Panc1 (cell line): ENCODE results near the gene ARL10. TPM values are rescaled to one million over a fixed set of nuclear protein-coding genes. Genes with fewer than 3 reads are reported as not detected.

Experiments used
- ATAC-seq: fragments of 200-7000 bp; cut with Tn5 transposase; 2 replicates; pipeline ENCODE4 v1.9.1; 2020; ENCODE audit warnings: mild to moderate bottlenecking, moderate library complexity
- BruUV-seq: library from RNA; stranded (reverse); fragments of 400-500 nt; replicated peaks from 2 replicates; lab custom pipeline; 2021; lab: Mats Ljungman, UMichigan
- CTCF ChIA-PET: fragments of 300-600 bp; sonication (Branson Sonifier 250); formaldehyde crosslinking; loops from one replicate; lab custom pipeline; 2022; ENCODE audit warnings: antibody characterized with exemption; lab: Charles Lee
- POLR2A ChIA-PET: fragments of 300-600 bp; sonication (Branson Sonifier 250); formaldehyde crosslinking; loops from one replicate; lab custom pipeline; 2022; ENCODE audit warnings: antibody characterized with exemption; lab: Charles Lee
- DNase-seq: peaks from one replicate; pipeline ENCODE4 v3.0.0-alpha.2; 2010; ENCODE audit warnings: low read depth, low spot score
- H3K27ac ChIP-seq: 2 replicates; pipeline ENCODE4 v1.5.1; 2011; ENCODE audit warnings: mild to moderate bottlenecking, low read length, inconsistent platforms
- H3K27me3 ChIP-seq: fragments of 200-500 bp; sonication (Bioruptor generic); 2 replicates; pipeline ENCODE4 v1.6.0; 2014; ENCODE audit warnings: low read length, inconsistent platforms; ENCODE audit not compliant: control insufficient read depth, insufficient read depth
- H3K36me3 ChIP-seq: fragments of 200-500 bp; sonication (Bioruptor generic); 2 replicates; pipeline ENCODE4 v1.5.1; 2014; ENCODE audit warnings: inconsistent platforms, mild to moderate bottlenecking, low read length, moderate library complexity; ENCODE audit not compliant: control insufficient read depth, insufficient read depth
- H3K4me1 ChIP-seq: 2 replicates; pipeline ENCODE4 v1.5.1; 2011; ENCODE audit warnings: inconsistent platforms, mild to moderate bottlenecking, low read length, moderate library complexity; ENCODE audit not compliant: control insufficient read depth, insufficient read depth
- H3K4me3 ChIP-seq, 2 experiments: 2 replicates each; pipeline ENCODE4 v1.5.1; 2011 to 2012; ENCODE audit warnings: low read depth in 2 of 2, low read length in 2 of 2, mild to moderate bottlenecking in 2 of 2, inconsistent platforms in 1 of 2, moderate library complexity in 1 of 2
- H3K9me3 ChIP-seq: fragments of 200-500 bp; sonication (Bioruptor generic); 2 replicates; pipeline ENCODE4 v1.5.1; 2014; ENCODE audit warnings: low read depth, mild to moderate bottlenecking, inconsistent platforms, low read length, moderate library complexity; ENCODE audit not compliant: control insufficient read depth, insufficient read depth
- CTCF ChIP-seq: fragments of 450-650 bp; IDR thresholded peaks from 2 replicates; pipeline ENCODE4 v1.5.1; 2017; ENCODE audit warnings: mild to moderate bottlenecking
- POLR2AphosphoS5 ChIP-seq: IDR thresholded peaks from 2 replicates; pipeline ENCODE4 v1.6.1; 2012; ENCODE audit warnings: mild to moderate bottlenecking, low read depth, low read length, moderate library complexity
- REST ChIP-seq, 2 experiments: IDR thresholded peaks; 2 replicates each; pipeline ENCODE4 v1.6.1; 2011 to 2012; ENCODE audit warnings: low read depth in 2 of 2, control low read depth in 1 of 2, low read length in 1 of 2, mild to moderate bottlenecking in 1 of 2, moderate library complexity in 1 of 2; ENCODE audit not compliant: insufficient read depth in 1 of 2
- SIN3A ChIP-seq: IDR thresholded peaks from 2 replicates; pipeline ENCODE4 v1.6.1; 2012; ENCODE audit warnings: low read depth, mild to moderate bottlenecking, low read length, moderate library complexity, borderline replicate concordance; ENCODE audit not compliant: insufficient read depth
- TCF7L2 ChIP-seq: IDR thresholded peaks from 2 replicates; pipeline ENCODE4 v1.6.1; 2011; ENCODE audit warnings: mild to moderate bottlenecking, low read depth, low read length, inconsistent platforms
- in situ Hi-C: cut with HindIII; loops from 2 replicates; pipeline ENCODE4 v1.10.0; 2016; ENCODE audit warnings: low sequenced_read_pairs, low pct_unique_long_range_greater_than_20kb
- intact Hi-C: fragments of 100-400 bp; cut with micrococcal nuclease; formaldehyde crosslinking; loops from one replicate; pipeline ENCODE4 v1.10.0; 2022; ENCODE audit not compliant: unreplicated experiment
- total RNA-seq: library from RNA; stranded (reverse); gene quantifications from one replicate; pipeline ENCODE4 v1.2.1, GENCODE V29; 2021; ENCODE audit not compliant: unreplicated experiment

ARL10 gene
- total RNA-seq, 1 experiment from 2014 or later = 2.0 TPM

GRCh38 chr5:176413709-176414191, 48.5 kb downstream of the ARL10 start:
- BruUV-seq = no TSS peak
- DNase-seq (no peak), ATAC-seq (no peak)
- no peak overlapping the region for H3K27ac ChIP-seq
- intact Hi-C loops = loop anchor here (10.0 kb wide), 1 partner anchor 81 kb away; no protein-coding TSS in a partner anchor
- H3K36me3 ChIP-seq = no peaks in the 10 kb centered on the region
- H3K9me3 ChIP-seq = no peaks in the 10 kb centered on the region
- no peak for TF ChIP-seq CTCF
- no peak for TF ChIP-seq TCF7L2
- no peak for TF ChIP-seq REST (IDR thresholded peaks at IDR 0.05; ENCODE audit: insufficient read depth in 1 of 2, low read depth in 2 of 2, low read length in 1 of 2)
- TF ChIP-seq SIN3A = no peak
- TF ChIP-seq POLR2AphosphoS5 = no peak
- in situ Hi-C loops = no loop called here
- peaks cover 16% of the 10 kb centered on the region; the same call in 1 of the 2 replicates for H3K4me1 ChIP-seq
- CTCF ChIA-PET = no interaction called here
- H3K27me3 ChIP-seq = no peaks in the 10 kb centered on the region
- H3K4me3 ChIP-seq = no peak overlapping the region
- POLR2A ChIA-PET = interaction anchor here (0.7 kb wide), 1 partner anchor 247 kb away, joined by 3 read pairs; no protein-coding TSS in a partner anchor

- no peak for TF ChIP-seq POLR2AphosphoS5
- TF ChIP-seq TCF7L2 = no peak
- TF ChIP-seq SIN3A = no peak
- no peak for TF ChIP-seq CTCF
- no peak for TF ChIP-seq REST (IDR thresholded peaks at IDR 0.05; ENCODE audit: insufficient read depth in 1 of 2, low read depth in 2 of 2, low read length in 1 of 2)
- ChIA-PET CTCF (no interaction called here), POLR2A (no interaction called here)
- DNase-seq = no peak
- peak overlapping the region; percentile 81 for H3K27ac ChIP-seq
- no peaks in the 10 kb centered on the region for H3K36me3 ChIP-seq
- no peak for ATAC-seq
- no peaks in the 10 kb centered on the region for H3K9me3 ChIP-seq
- TSS peak; percentile 82 for BruUV-seq
- peak overlapping the region; percentile 81 to 86 for H3K4me3 ChIP-seq
- in situ Hi-C loops (no loop called here), intact Hi-C loops (loop anchor here (10.0 kb wide), 1 partner anchor 80 kb away; no protein-coding TSS in a partner anchor)
- no peaks in the 10 kb centered on the region for H3K27me3 ChIP-seq
- peaks cover 16% of the 10 kb centered on the region; the same call in 1 of the 2 replicates for H3K4me1 ChIP-seq
These were observed 49.4 kb downstream of the ARL10 start for GRCh38 chr5:176414704-176415103.
